OCI-LY1 (cell line): ENCODE data around the gene HS3ST5.

Source experiments
- H2AFZ ChIP-seq: fragments of 200-600 bp; sonication (generic), shearing (Covaris generic); 2 replicates; pipeline ENCODE4 v1.6.0; 2014; ENCODE audit warnings: antibody characterized with exemption, mild to moderate bottlenecking, low read length
- H3F3A ChIP-seq: fragments of 200-600 bp; sonication (generic), shearing (Covaris generic); 2 replicates; pipeline ENCODE4 v1.6.0; 2014; ENCODE audit warnings: mild to moderate bottlenecking, antibody characterized with exemption, low read length, moderate library complexity; ENCODE audit not compliant: insufficient read depth
- H3K27ac ChIP-seq: fragments of 200-600 bp; sonication (generic); 2 replicates; pipeline ENCODE4 v1.5.1; 2014; ENCODE audit warnings: low read length, mixed run types, mild to moderate bottlenecking, low read depth; ENCODE audit not compliant: poor library complexity, severe bottlenecking
- H3K27me3 ChIP-seq: fragments of 200-600 bp; sonication (generic); 2 replicates; pipeline ENCODE4 v1.6.0; 2014; ENCODE audit warnings: antibody characterized with exemption, mild to moderate bottlenecking, low read length, moderate library complexity; ENCODE audit not compliant: insufficient read depth
- H3K36me3 ChIP-seq: fragments of 200-600 bp; sonication (generic); 2 replicates; pipeline ENCODE4 v1.6.1; 2014; ENCODE audit warnings: mild to moderate bottlenecking, antibody characterized with exemption, low read length, moderate library complexity, mixed read lengths; ENCODE audit not compliant: insufficient read depth
- H3K4me1 ChIP-seq: fragments of 200-600 bp; sonication (generic); 2 replicates; pipeline ENCODE4 v1.5.1; 2014; ENCODE audit warnings: mild to moderate bottlenecking, low read length, moderate library complexity; ENCODE audit not compliant: insufficient read depth, severe bottlenecking
- H3K4me2 ChIP-seq: fragments of 200-600 bp; sonication (generic), shearing (Covaris generic); 2 replicates; pipeline ENCODE4 v1.6.1; 2014; ENCODE audit warnings: low read length
- H3K4me3 ChIP-seq: fragments of 200-600 bp; sonication (generic); 2 replicates; pipeline ENCODE4 v1.5.1; 2014; ENCODE audit warnings: low read length, low read depth, mild to moderate bottlenecking, mixed read lengths; ENCODE audit not compliant: poor library complexity, severe bottlenecking
- H3K79me2 ChIP-seq: fragments of 200-600 bp; shearing (Covaris generic); 2 replicates; pipeline ENCODE4 v1.6.1; 2016; ENCODE audit warnings: mixed run types, low read length, mixed read lengths; ENCODE audit not compliant: insufficient read depth
- H3K9ac ChIP-seq: fragments of 200-600 bp; sonication (generic), shearing (Covaris generic); 2 replicates; pipeline ENCODE4 v1.6.1; 2014; ENCODE audit warnings: mild to moderate bottlenecking, low read length, mixed read lengths
- H3K9me2 ChIP-seq: fragments of 200-600 bp; sonication (generic), shearing (Covaris generic); 2 replicates; pipeline ENCODE4 v1.6.1; 2014; ENCODE audit warnings: low read depth, mild to moderate bottlenecking, low read length, mixed read lengths
- H3K9me3 ChIP-seq: fragments of 200-600 bp; shearing (Covaris generic); 2 replicates; pipeline ENCODE4 v1.6.1; 2014; ENCODE audit warnings: low read length, mixed read lengths
- H4K20me1 ChIP-seq: fragments of 200-600 bp; sonication (generic), shearing (Covaris generic); 2 replicates; pipeline ENCODE4 v1.6.0; 2016; ENCODE audit warnings: mild to moderate bottlenecking, low read length; ENCODE audit not compliant: insufficient read depth
- CTCF ChIP-seq: fragments of 200-600 bp; sonication (generic), shearing (Covaris generic); IDR thresholded peaks from 2 replicates; pipeline ENCODE4 v1.5.1; 2017; ENCODE audit warnings: mild to moderate bottlenecking, antibody characterized with exemption, low read length, moderate library complexity, mixed read lengths
- EZH2 ChIP-seq: fragments of 200-600 bp; sonication (generic), shearing (Covaris generic); IDR thresholded peaks from 2 replicates; pipeline ENCODE4 v1.8.0; 2017; ENCODE audit warnings: borderline replicate concordance, mixed run types, mild to moderate bottlenecking, antibody characterized with exemption, low read length, moderate library complexity, mixed read lengths

Gene HS3ST5

GRCh38 chr6:114169763-114170162, 173.1 kb downstream of the HS3ST5 start:
- no peaks in the 10 kb centered on the region for H3K9me3 ChIP-seq
- no peak for TF ChIP-seq CTCF
- TF ChIP-seq EZH2, result no peak
- no peaks in the 10 kb centered on the region for H3K9me2 ChIP-seq
- no peak overlapping the region for H2AFZ ChIP-seq
- H3F3A ChIP-seq, result no peaks in the 10 kb centered on the region
- H3K27ac ChIP-seq, result no peak overlapping the region
- no peaks in the 10 kb centered on the region for H3K79me2 ChIP-seq
- H3K36me3 ChIP-seq, result no peaks in the 10 kb centered on the region
- no peak overlapping the region for H3K4me3 ChIP-seq
- H3K9ac ChIP-seq, result no peak overlapping the region
- no peaks in the 10 kb centered on the region; the same call in 1 of the 2 replicates for H3K27me3 ChIP-seq
- no peak overlapping the region for H3K4me2 ChIP-seq
- H3K4me1 ChIP-seq, result no peaks in the 10 kb centered on the region
- no peaks in the 10 kb centered on the region for H4K20me1 ChIP-seq

DNA sequence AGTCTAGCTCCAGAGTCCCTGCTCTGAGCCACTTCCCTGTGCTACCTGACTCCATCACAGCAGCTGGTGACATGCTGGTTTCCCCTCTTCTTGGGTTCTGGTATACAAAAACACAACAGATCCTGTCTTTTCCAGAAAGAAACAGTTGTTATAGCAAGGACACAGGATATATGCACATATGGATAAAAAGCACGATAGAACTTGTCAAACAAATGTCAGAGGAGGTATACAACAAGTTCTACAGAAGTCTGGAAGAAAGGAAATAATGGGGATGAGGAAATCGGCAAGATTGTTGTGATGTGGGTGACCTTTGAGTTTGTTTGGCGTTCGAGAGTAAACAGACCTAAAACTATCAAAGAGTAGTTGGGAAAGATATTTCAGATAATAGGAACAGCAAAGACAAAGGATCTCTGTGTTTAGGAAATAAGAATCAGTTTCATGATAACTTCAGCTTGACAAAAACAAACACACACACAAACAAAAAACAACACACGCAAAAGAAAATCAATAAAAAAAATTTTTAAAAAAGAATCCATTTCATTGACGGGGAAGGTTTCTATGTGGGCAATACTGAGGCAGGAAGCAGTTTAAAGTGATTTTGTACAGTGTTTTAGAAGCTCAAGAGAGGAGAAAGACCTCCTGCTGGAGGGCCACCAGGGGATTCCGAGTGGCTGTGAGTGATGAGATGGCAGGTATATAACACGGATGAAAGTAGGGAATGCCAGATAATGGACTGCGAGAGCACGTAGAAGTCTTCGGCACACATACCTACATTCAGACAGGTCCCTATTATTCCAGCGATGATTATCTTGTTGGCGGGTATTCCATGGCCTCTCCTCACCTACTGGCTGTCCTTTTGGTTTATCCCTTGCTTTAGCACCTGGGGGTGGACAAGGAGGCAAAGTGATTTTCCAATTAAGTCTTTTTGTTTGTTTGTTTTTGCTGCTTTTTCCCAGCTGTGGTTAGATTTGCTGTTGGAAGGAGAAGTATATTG, 174.9 kb downstream of the HS3ST5 start:
- Histone ChIP-seq H3K9me2 (no peaks in the 10 kb centered on the region), H2AFZ (no peak overlapping the region), H3K79me2 (no peaks in the 10 kb centered on the region), H3K36me3 (no peaks in the 10 kb centered on the region), H3K9ac (no peak overlapping the region), H3K27me3 (no peaks in the 10 kb centered on the region; the same call in 1 of the 2 replicates), H3F3A (no peaks in the 10 kb centered on the region), H3K4me2 (no peak overlapping the region), H4K20me1 (no peaks in the 10 kb centered on the region), H3K4me3 (no peak overlapping the region), H3K27ac (no peak overlapping the region), H3K4me1 (no peaks in the 10 kb centered on the region), H3K9me3 (no peaks in the 10 kb centered on the region)
- no peak for TF ChIP-seq EZH2
- TF ChIP-seq CTCF, result no peak

GRCh38 chr6:114164207-114164606, 178.6 kb downstream of the HS3ST5 start:
- H3K9me2 ChIP-seq, result no peaks in the 10 kb centered on the region
- no peaks in the 10 kb centered on the region for H4K20me1 ChIP-seq
- no peaks in the 10 kb centered on the region for H3K36me3 ChIP-seq
- no peak overlapping the region for H3K9ac ChIP-seq
- H3K4me3 ChIP-seq, result no peak overlapping the region
- no peaks in the 10 kb centered on the region for H3K4me1 ChIP-seq
- no peak overlapping the region for H3K4me2 ChIP-seq
- no peaks in the 10 kb centered on the region for H3K9me3 ChIP-seq
- H3F3A ChIP-seq, result no peaks in the 10 kb centered on the region
- TF ChIP-seq EZH2 (no peak), CTCF (no peak)
- no peak overlapping the region for H2AFZ ChIP-seq
- no peak overlapping the region for H3K27ac ChIP-seq
- H3K79me2 ChIP-seq, result no peaks in the 10 kb centered on the region
- no peaks in the 10 kb centered on the region for H3K27me3 ChIP-seq
